ENCODE results near the gene MFN1. TPM values are rescaled to one million over a fixed set of nuclear protein-coding genes. Genes with fewer than 3 reads are reported as not detected.

The MFN1 gene
- total RNA-seq, 1 experiment from 2014 or later = 59.0 TPM

DNA sequence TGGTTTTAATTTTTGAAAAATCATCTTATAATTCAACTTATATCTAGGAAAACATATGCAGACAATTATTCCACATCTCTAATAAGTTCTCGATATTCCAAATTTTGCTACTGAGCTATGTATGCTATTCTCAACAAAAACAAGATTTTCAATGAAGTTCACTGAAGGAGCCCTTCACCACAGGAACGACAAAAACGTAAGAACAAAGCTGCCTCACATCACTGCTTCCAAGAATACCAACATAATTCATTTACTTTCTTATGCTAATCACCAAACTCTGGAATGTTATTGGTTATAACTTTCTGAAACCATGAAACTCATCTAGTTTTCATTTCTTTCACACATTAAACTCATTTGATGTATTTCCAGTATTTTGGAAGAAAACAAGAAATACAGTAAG lies 54.1 kb downstream of the MFN1 start:
- Histone ChIP-seq H3K27ac (ENCODE audit: low read depth, low read length, poor library complexity, severe bottlenecking) (no peak overlapping the region), H3K9me3 (ENCODE audit: low read depth, low read length, poor library complexity, severe bottlenecking) (no peaks in the 10 kb centered on the region), H3K4me3 (ENCODE audit: low read depth, low read length, poor library complexity, severe bottlenecking) (no peak overlapping the region), H3K27me3 (replicated peaks; ENCODE audit: insufficient read depth, low read depth, low read length, poor library complexity) (no peaks in the 10 kb centered on the region), H3K36me3 (ENCODE audit: insufficient read depth, low read length, poor library complexity, severe bottlenecking) (peaks cover 38% of the 10 kb centered on the region), H3K4me1 (ENCODE audit: insufficient read depth, low read length, poor library complexity, severe bottlenecking) (no peaks in the 10 kb centered on the region)
- intact Hi-C loops (cut with micrococcal nuclease; ENCODE audit: unreplicated experiment) = no loop called here
- no TSS peak for BruUV-seq (replicated peaks)
- CTCF ChIA-PET = no interaction called here
- TF ChIP-seq, protein P1, sequence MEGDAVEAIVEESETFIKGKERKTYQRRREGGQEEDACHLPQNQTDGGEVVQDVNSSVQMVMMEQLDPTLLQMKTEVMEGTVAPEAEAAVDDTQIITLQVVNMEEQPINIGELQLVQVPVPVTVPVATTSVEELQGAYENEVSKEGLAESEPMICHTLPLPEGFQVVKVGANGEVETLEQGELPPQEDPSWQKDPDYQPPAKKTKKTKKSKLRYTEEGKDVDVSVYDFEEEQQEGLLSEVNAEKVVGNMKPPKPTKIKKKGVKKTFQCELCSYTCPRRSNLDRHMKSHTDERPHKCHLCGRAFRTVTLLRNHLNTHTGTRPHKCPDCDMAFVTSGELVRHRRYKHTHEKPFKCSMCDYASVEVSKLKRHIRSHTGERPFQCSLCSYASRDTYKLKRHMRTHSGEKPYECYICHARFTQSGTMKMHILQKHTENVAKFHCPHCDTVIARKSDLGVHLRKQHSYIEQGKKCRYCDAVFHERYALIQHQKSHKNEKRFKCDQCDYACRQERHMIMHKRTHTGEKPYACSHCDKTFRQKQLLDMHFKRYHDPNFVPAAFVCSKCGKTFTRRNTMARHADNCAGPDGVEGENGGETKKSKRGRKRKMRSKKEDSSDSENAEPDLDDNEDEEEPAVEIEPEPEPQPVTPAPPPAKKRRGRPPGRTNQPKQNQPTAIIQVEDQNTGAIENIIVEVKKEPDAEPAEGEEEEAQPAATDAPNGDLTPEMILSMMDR (conservative IDR thresholded peaks at IDR 0.05; ENCODE audit: low read depth, low read length) = no peak
- TF ChIP-seq EZH2 (IDR thresholded peaks at IDR 0.05; ENCODE audit: borderline replicate concordance, low read depth, low read length, poor library complexity, severe bottlenecking) = no peak
- DNase-seq (ENCODE audit: low spot score) = no peak
- POLR2A ChIA-PET (ENCODE audit: low non-redundant PET) = no interaction called here

DNA sequence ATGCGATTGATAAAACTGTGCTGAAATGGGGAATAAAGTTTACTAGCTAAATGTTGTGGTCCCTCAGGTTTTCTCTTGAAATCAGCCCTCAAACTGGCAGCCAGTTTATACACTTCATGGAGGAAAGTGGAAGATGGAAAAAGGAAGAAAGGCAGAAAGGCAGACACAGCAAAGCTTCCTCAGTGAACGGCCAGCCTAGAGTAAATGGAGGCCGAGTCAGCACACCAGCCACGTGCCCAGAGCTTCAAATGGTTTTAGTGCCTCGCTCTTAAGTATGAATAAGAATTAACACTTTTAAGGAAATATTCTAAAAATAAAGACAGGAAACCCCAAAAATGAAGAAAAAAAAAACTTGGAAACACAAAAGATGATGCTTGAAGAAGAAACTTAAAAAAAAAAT lies 55.5 kb downstream of the MFN1 start:
- no peak for DNase-seq (ENCODE audit: low spot score)
- Histone ChIP-seq H3K36me3 (ENCODE audit: insufficient read depth, low read length, poor library complexity, severe bottlenecking) (peaks cover 38% of the 10 kb centered on the region), H3K4me1 (ENCODE audit: insufficient read depth, low read length, poor library complexity, severe bottlenecking) (no peaks in the 10 kb centered on the region), H3K4me3 (ENCODE audit: low read depth, low read length, poor library complexity, severe bottlenecking) (no peak overlapping the region), H3K27ac (ENCODE audit: low read depth, low read length, poor library complexity, severe bottlenecking) (no peak overlapping the region), H3K9me3 (ENCODE audit: low read depth, low read length, poor library complexity, severe bottlenecking) (no peaks in the 10 kb centered on the region), H3K27me3 (replicated peaks; ENCODE audit: insufficient read depth, low read depth, low read length, poor library complexity) (no peaks in the 10 kb centered on the region)
- ChIA-PET CTCF (no interaction called here), POLR2A (ENCODE audit: low non-redundant PET) (interaction anchor here (0.6 kb wide), 1 partner anchor 42 kb away, joined by 5 read pairs; no protein-coding TSS in a partner anchor)
- no TSS peak for BruUV-seq (replicated peaks)
- TF ChIP-seq, protein P1 (conservative IDR thresholded peaks at IDR 0.05; ENCODE audit: low read depth, low read length) = no peak
- no peak for TF ChIP-seq EZH2 (IDR thresholded peaks at IDR 0.05; ENCODE audit: borderline replicate concordance, low read depth, low read length, poor library complexity, severe bottlenecking)
- intact Hi-C loops (cut with micrococcal nuclease; ENCODE audit: unreplicated experiment) = no loop called here

DNA sequence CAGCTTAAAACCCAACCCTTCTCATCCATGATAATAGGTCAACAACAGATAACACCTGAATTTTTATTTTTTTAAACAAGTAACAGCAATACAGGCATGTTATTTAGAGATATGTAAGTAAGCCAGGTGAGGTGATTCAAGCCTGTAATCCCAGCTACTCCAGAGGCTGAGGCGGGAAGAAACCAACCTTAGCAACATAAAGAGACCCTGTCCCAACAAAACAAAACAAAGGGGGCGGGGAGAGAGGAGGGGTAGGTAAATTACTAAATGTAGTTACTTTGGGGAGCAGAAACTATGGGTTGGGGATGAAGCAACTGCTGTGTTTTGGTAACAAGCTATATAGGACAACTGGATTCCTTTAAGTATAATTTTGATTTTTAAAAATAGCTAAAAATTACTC lies 56.8 kb downstream of the MFN1 start:
- ChIA-PET POLR2A (ENCODE audit: low non-redundant PET) (no interaction called here), CTCF (no interaction called here)
- no peak for DNase-seq (ENCODE audit: low spot score)
- TF ChIP-seq EZH2 (IDR thresholded peaks at IDR 0.05; ENCODE audit: borderline replicate concordance, low read depth, low read length, poor library complexity, severe bottlenecking) = no peak
- TF ChIP-seq, protein P1 (conservative IDR thresholded peaks at IDR 0.05; ENCODE audit: low read depth, low read length) = no peak
- no peak overlapping the region for H3K4me3 ChIP-seq (ENCODE audit: low read depth, low read length, poor library complexity, severe bottlenecking)
- BruUV-seq (replicated peaks) = no TSS peak
- H3K9me3 ChIP-seq (ENCODE audit: low read depth, low read length, poor library complexity, severe bottlenecking) = no peaks in the 10 kb centered on the region
- H3K4me1 ChIP-seq (ENCODE audit: insufficient read depth, low read length, poor library complexity, severe bottlenecking) = no peaks in the 10 kb centered on the region
- intact Hi-C loops (cut with micrococcal nuclease; ENCODE audit: unreplicated experiment) = no loop called here
- peaks cover 38% of the 10 kb centered on the region for H3K36me3 ChIP-seq (ENCODE audit: insufficient read depth, low read length, poor library complexity, severe bottlenecking)
- H3K27me3 ChIP-seq (replicated peaks; ENCODE audit: insufficient read depth, low read depth, low read length, poor library complexity) = no peaks in the 10 kb centered on the region
- no peak overlapping the region for H3K27ac ChIP-seq (ENCODE audit: low read depth, low read length, poor library complexity, severe bottlenecking)

All from A673 (cell line).